Neural progenitor cell (in vitro differentiated cells): ENCODE measurements around the gene MAGEB5. TPM values are rescaled to one million over a fixed set of nuclear protein-coding genes. Genes with fewer than 3 reads are reported as not detected.
"Not testable (repeated sequence)": the region's sequence is repeated elsewhere in the genome, so short reads cannot be mapped to it uniquely, and the experiment has no call there.

Experiments
- DNase-seq: peaks from one replicate; pipeline ENCODE4 v3.0.0-alpha.2; 2016; ENCODE audit warnings: low spot score
- H2AFZ ChIP-seq: fragments of 200-600 bp; sonication (generic); replicated peaks from 2 replicates; pipeline ENCODE4 v1.6.1; 2016; ENCODE audit warnings: antibody characterized with exemption
- H3F3A ChIP-seq: fragments of 200-600 bp; sonication (generic); 2 replicates; pipeline ENCODE4 v1.6.1; 2016; ENCODE audit warnings: antibody characterized with exemption, low read depth
- H3K27ac ChIP-seq: fragments of 200-600 bp; sonication (generic); 2 replicates; pipeline ENCODE4 v1.5.1; 2016; ENCODE audit warnings: mild to moderate bottlenecking
- H3K27me3 ChIP-seq: fragments of 200-600 bp; sonication (generic); 2 replicates; pipeline ENCODE4 v1.6.1; 2016; ENCODE audit warnings: mild to moderate bottlenecking, moderate library complexity
- H3K36me3 ChIP-seq: fragments of 200-600 bp; sonication (generic); 2 replicates; pipeline ENCODE4 v1.5.1; 2016
- H3K4me1 ChIP-seq: fragments of 200-600 bp; sonication (generic); 2 replicates; pipeline ENCODE4 v1.6.1; 2016; ENCODE audit warnings: mixed run types
- H3K4me2 ChIP-seq: fragments of 200-600 bp; sonication (generic); 2 replicates; pipeline ENCODE4 v1.6.1; 2016
- H3K4me3 ChIP-seq: fragments of 200-600 bp; sonication (generic); 2 replicates; pipeline ENCODE4 v1.5.1; 2016
- H3K79me2 ChIP-seq: fragments of 200-600 bp; sonication (generic); 2 replicates; pipeline ENCODE4 v1.6.1; 2016; ENCODE audit warnings: low read depth
- H3K9ac ChIP-seq: fragments of 200-600 bp; sonication (generic); 2 replicates; pipeline ENCODE4 v1.6.1; 2016
- H3K9me3 ChIP-seq: fragments of 200-600 bp; sonication (generic); 2 replicates; pipeline ENCODE4 v1.5.1; 2016; ENCODE audit warnings: low read depth
- H4K20me1 ChIP-seq: fragments of 200-600 bp; sonication (generic); 2 replicates; pipeline ENCODE4 v1.6.1; 2016; ENCODE audit warnings: low read depth
- H3K27ac Mint-ChIP-seq: 3 replicates; pipeline ENCODE4 v1.8.0; 2021; ENCODE audit warnings: mixed read lengths
- H3K27me3 Mint-ChIP-seq: 2 replicates; pipeline ENCODE4 v1.8.0; 2022; ENCODE audit warnings: low read depth, mild to moderate bottlenecking, inconsistent platforms, moderate library complexity, mixed read lengths; ENCODE audit not compliant: insufficient read depth
- H3K36me3 Mint-ChIP-seq: 3 replicates; pipeline ENCODE4 v1.8.0; 2021; ENCODE audit warnings: mixed read lengths
- H3K4me1 Mint-ChIP-seq: 3 replicates; pipeline ENCODE4 v1.8.0; 2021; ENCODE audit warnings: mixed read lengths
- H3K4me3 Mint-ChIP-seq: 3 replicates; pipeline ENCODE4 v1.8.0; 2021; ENCODE audit warnings: mild to moderate bottlenecking, moderate library complexity, mixed read lengths
- H3K9me3 Mint-ChIP-seq: 3 replicates; pipeline ENCODE4 v1.8.0; 2020; ENCODE audit warnings: mixed read lengths
- CTCF ChIP-seq: fragments of 200-600 bp; sonication (generic); IDR thresholded peaks from 2 replicates; pipeline ENCODE4 v1.5.1; 2017; ENCODE audit warnings: antibody characterized with exemption, mild to moderate bottlenecking
- EZH2 ChIP-seq: fragments of 200-600 bp; sonication (generic); IDR thresholded peaks from 2 replicates; pipeline ENCODE4 v1.6.1; 2017; ENCODE audit warnings: antibody characterized with exemption, mild to moderate bottlenecking, moderate library complexity
- EZH2phosphoT487 ChIP-seq: fragments of 200-600 bp; sonication (generic); IDR thresholded peaks from 2 replicates; pipeline ENCODE4 v1.6.1; 2017; ENCODE audit warnings: antibody characterized with exemption
- total RNA-seq: library from RNA; depleted of rRNA; stranded (reverse); fragments of >200 nt; gene quantifications from 2 replicates; pipeline ENCODE4 v1.2.3, GENCODE V29; 2015; ENCODE audit warnings: low replicate concordance

Gene MAGEB5
- not detected in 2 replicates for total RNA-seq

- Histone ChIP-seq H3K36me3 (no peaks in the 10 kb centered on the region), H2AFZ (no peak within 1 kb of the TSS), H3K4me2 (no peak within 1 kb of the TSS), H3K9ac (no peak within 1 kb of the TSS), H3K4me3 (no peak within 1 kb of the TSS), H3K27ac (no peak within 1 kb of the TSS), H3K27me3 (no peaks in the 10 kb centered on the region), H3K4me1 (no peaks in the 10 kb centered on the region), H3K9me3 (peaks cover 4% of the 10 kb centered on the region), H3F3A (no peaks in the 10 kb centered on the region), H4K20me1 (no peaks in the 10 kb centered on the region), H3K79me2 (no peaks in the 10 kb centered on the region)
- Mint-ChIP-seq H3K4me3 (no peak within 1 kb of the TSS), H3K27me3 (peaks cover 2% of the 10 kb centered on the region), H3K36me3 (no peaks in the 10 kb centered on the region), H3K27ac (no peak within 1 kb of the TSS), H3K9me3 (no peaks in the 10 kb centered on the region), H3K4me1 (peaks cover 2% of the 10 kb centered on the region)
- TF ChIP-seq EZH2phosphoT487 (no peak), EZH2 (no peak), CTCF (no peak)
- DNase-seq: no peak
Measured at GRCh38 chrX:26215869-26216268, at the start of gene MAGEB5. TSS of gene MAGEB5 (plus strand) at chrX:26216169. CDS start at chrX:26217302, 1,133 bp downstream.

- Histone ChIP-seq H3K79me2 (no peaks in the 10 kb centered on the region), H3F3A (no peaks in the 10 kb centered on the region), H2AFZ (no peak within 1 kb of the TSS), H3K4me2 (no peak within 1 kb of the TSS), H3K9me3 (no peaks in the 10 kb centered on the region), H3K27me3 (no peaks in the 10 kb centered on the region), H3K9ac (no peak within 1 kb of the TSS), H3K4me3 (no peak within 1 kb of the TSS), H4K20me1 (no peaks in the 10 kb centered on the region), H3K36me3 (no peaks in the 10 kb centered on the region), H3K4me1 (no peaks in the 10 kb centered on the region), H3K27ac (no peak within 1 kb of the TSS)
- no peaks in the 10 kb centered on the region for H3K4me1 Mint-ChIP-seq
- H3K9me3 Mint-ChIP-seq: peaks cover 6% of the 10 kb centered on the region
- H3K27me3 Mint-ChIP-seq: no peaks in the 10 kb centered on the region
- TF ChIP-seq EZH2phosphoT487 (no peak), EZH2 (no peak), CTCF (no peak)
- no peaks in the 10 kb centered on the region for H3K36me3 Mint-ChIP-seq
- no peak for DNase-seq
- H3K4me3 Mint-ChIP-seq: no peak within 1 kb of the TSS
- H3K27ac Mint-ChIP-seq: peak within 1 kb of the TSS; percentile 25
Measured at GRCh38 chrX:26192204-26192603, 23.8 kb upstream of the MAGEB5 start, which contains the start of gene MAGEB6. TSS of gene MAGEB6 (plus strand) at chrX:26192440. CDS start at chrX:26193847, 1,407 bp downstream.

GRCh38 chrX:26203561-26203960 lies 12.4 kb upstream of the MAGEB5 start:
- no peak overlapping the region for H3K4me2 ChIP-seq
- no peaks in the 10 kb centered on the region for H3K9me3 ChIP-seq
- DNase-seq: no peak
- no peak overlapping the region for H2AFZ ChIP-seq
- Mint-ChIP-seq H3K27me3 (no peaks in the 10 kb centered on the region), H3K27ac (no peak overlapping the region), H3K36me3 (no peaks in the 10 kb centered on the region), H3K4me1 (peaks cover 3% of the 10 kb centered on the region), H3K4me3 (no peak overlapping the region), H3K9me3 (peaks cover 8% of the 10 kb centered on the region)
- no peak overlapping the region for H3K27ac ChIP-seq
- H3K36me3 ChIP-seq: no peaks in the 10 kb centered on the region
- no peaks in the 10 kb centered on the region for H3K4me1 ChIP-seq
- no peaks in the 10 kb centered on the region for H3K79me2 ChIP-seq
- no peak overlapping the region for H3K9ac ChIP-seq
- no peak for TF ChIP-seq CTCF
- TF ChIP-seq EZH2phosphoT487: no peak
- TF ChIP-seq EZH2: no peak
- no peak overlapping the region for H3K4me3 ChIP-seq
- no peaks in the 10 kb centered on the region for H3F3A ChIP-seq
- H4K20me1 ChIP-seq: no peaks in the 10 kb centered on the region
- H3K27me3 ChIP-seq: no peaks in the 10 kb centered on the region

GRCh38 chrX:26204717-26205116 lies 11.3 kb upstream of the MAGEB5 start:
- not testable (repeated sequence) for H3K9me3 Mint-ChIP-seq

More at GRCh38 chrX:26204717-26205116, 11.3 kb upstream of the MAGEB5 start:
- not testable (repeated sequence) for H3K27me3 ChIP-seq, H3K9ac ChIP-seq, H3K4me2 ChIP-seq, DNase-seq, H3F3A ChIP-seq, H3K4me3 ChIP-seq, H3K4me1 ChIP-seq, H3K4me1 Mint-ChIP-seq, H3K79me2 ChIP-seq, H3K36me3 Mint-ChIP-seq, H2AFZ ChIP-seq, H3K27me3 Mint-ChIP-seq, H3K27ac ChIP-seq, H3K9me3 ChIP-seq, H4K20me1 ChIP-seq, H3K36me3 ChIP-seq, H3K4me3 Mint-ChIP-seq, H3K27ac Mint-ChIP-seq
